ENCODE data around the gene HOXA13.

- no peak for TF ChIP-seq CTCF (IDR thresholded peaks at IDR 0.05)
- no peak for TF ChIP-seq POLR2A (IDR thresholded peaks at IDR 0.05)
Observed at GRCh38 chr7:27205325-27206280, 5.7 kb upstream of the HOXA13 start.

Data from Peyer's patch (tissue), 4 donors.